Stimulated activated naive CD4-positive, alpha-beta T cell (primary cell): ENCODE measurements around the gene CD84.
"Not testable (repeated sequence)": the region's sequence is repeated elsewhere in the genome, so short reads cannot be mapped to it uniquely, and the experiment has no call there.

Experiments
- DNase-seq, 6 experiments: peaks; one replicate each; lab custom pipeline; 2025; lab: John Stamatoyannopoulos, UW

Gene CD84

GRCh38 chr1:160517519-160517918, 61.8 kb downstream of the CD84 start:
- not testable (repeated sequence) for DNase-seq

- DNase-seq: not testable (repeated sequence)
Observed at GRCh38 chr1:160515908-160516307, 63.4 kb downstream of the CD84 start.

- no peak for DNase-seq
Observed at GRCh38 chr1:160504651-160505050, 74.6 kb downstream of the CD84 start.

- DNase-seq: no peak
Observed at GRCh38 chr1:160503087-160503486, 76.2 kb downstream of the CD84 start.

- DNase-seq: no peak
Observed at GRCh38 chr1:160500321-160500990, 78.8 kb downstream of the CD84 start.

GRCh38 chr1:160499631-160500030, 79.7 kb downstream of the CD84 start:
- no peak for DNase-seq

- DNase-seq: not testable (repeated sequence)
Observed at GRCh38 chr1:160498301-160499065, 80.8 kb downstream of the CD84 start.

GRCh38 chr1:160496334-160496733, 83.0 kb downstream of the CD84 start:
- DNase-seq: no peak

- DNase-seq: no peak
Observed at GRCh38 chr1:160494620-160495019, 84.7 kb downstream of the CD84 start.

- DNase-seq: no peak
Observed at GRCh38 chr1:160492617-160493016, 86.7 kb downstream of the CD84 start.

GRCh38 chr1:160491981-160492380, 87.3 kb downstream of the CD84 start:
- no peak for DNase-seq
